Right cardiac atrium (tissue), 5 donors: ENCODE results near the gene KRTAP4-16. TPM values are rescaled to one million over a fixed set of nuclear protein-coding genes. Genes with fewer than 3 reads are reported as not detected.
"Not testable (repeated sequence)": the region's sequence is repeated elsewhere in the genome, so short reads cannot be mapped to it uniquely, and the experiment has no call there.

ENCODE experiments used
- ATAC-seq, 2 donors: fragments of 200-7000 bp; cut with Tn5 transposase; one replicate each; pipeline versions ENCODE4 v1.8.0 to v1.9.1; 2020; ENCODE audit warnings: moderate library complexity in 2 of 2, mild to moderate bottlenecking in 1 of 2
- DNase-seq, 3 donors: peaks; one replicate each; pipeline ENCODE4 v3.0.0-alpha.2; 2020
- H3K27ac ChIP-seq: one replicate; pipeline ENCODE4 v1.5.1; 2013; ENCODE audit warnings: mild to moderate bottlenecking, low read length, control low read depth, moderate library complexity
- H3K27me3 ChIP-seq: one replicate; pipeline ENCODE4 v1.6.1; 2013; ENCODE audit not compliant: control insufficient read depth, insufficient read depth
- H3K4me1 ChIP-seq: one replicate; pipeline ENCODE4 v1.6.1; 2013; ENCODE audit warnings: low read length; ENCODE audit not compliant: control insufficient read depth, insufficient read depth
- H3K4me3 ChIP-seq: one replicate; pipeline ENCODE4 v1.5.1; 2013; ENCODE audit warnings: low read length, control low read depth
- H3K9me3 ChIP-seq: one replicate; pipeline ENCODE4 v1.6.1; 2013; ENCODE audit warnings: low read length; ENCODE audit not compliant: control insufficient read depth
- whole genome bisulfite sequencing: extraction: QIAGEN DNeasy Blood & Tissue Kit; methylation state at CpG from one replicate; pipeline ENCODE4 v1.1.7; 2013; 5-methylcytosine and 5-hydroxymethylcytosine counted together
- intact Hi-C, 4 donors: fragments of 100-400 bp; cut with DNase I; formaldehyde crosslinking; loops; one replicate each; pipeline versions ENCODE4 v1.11.0 to v1.14.0; 2022 to 2023
- polyA plus RNA-seq: library from polyadenylated mRNA; stranded (reverse); fragments of 200-250 nt; gene quantifications from one replicate; pipeline ENCODE4 v1.2.3, GENCODE V29; 2013
- total RNA-seq, 4 donors: library from RNA; stranded (reverse); fragmentation: NEBNext Ultra II Directional; extraction: Animal tissue kit (Norgen Biotek cat#: 25700); gene quantifications; one replicate each; pipeline ENCODE4 v1.2.1, GENCODE V29; 2021
- donor health status: healthy with polysubstance abuse.
- donor health status: DM: no; HTN: yes; CAD: no.
- donor health status: DM: no; HTN: no; CAD: no.
- donor health status: DM: no; HTN: yes; CAD: no; lungs with severe emphysema.
- donor health status: DM: yes; HTN: yes; CAD: no.

KRTAP4-16 gene
- total and polyA plus RNA-seq, 5 donors, result not detected

- H3K27me3 ChIP-seq, H3K9me3 ChIP-seq, H3K27ac ChIP-seq, intact Hi-C loops, H3K4me1 ChIP-seq, ATAC-seq, DNase-seq, H3K4me3 ChIP-seq: not testable (repeated sequence)
- WGBS, result 39% methylated on average over 1 of the region's 6 CpGs
Observed at GRCh38 chr17:41055130-41055529, 46.9 kb downstream of the KRTAP4-16 start, which contains the start of gene KRTAP2-2. Gene KRTAP2-2, minus strand, starts transcription at chr17:41055230. Its CDS starts 19 bp downstream, at chr17:41055211.

DNA sequence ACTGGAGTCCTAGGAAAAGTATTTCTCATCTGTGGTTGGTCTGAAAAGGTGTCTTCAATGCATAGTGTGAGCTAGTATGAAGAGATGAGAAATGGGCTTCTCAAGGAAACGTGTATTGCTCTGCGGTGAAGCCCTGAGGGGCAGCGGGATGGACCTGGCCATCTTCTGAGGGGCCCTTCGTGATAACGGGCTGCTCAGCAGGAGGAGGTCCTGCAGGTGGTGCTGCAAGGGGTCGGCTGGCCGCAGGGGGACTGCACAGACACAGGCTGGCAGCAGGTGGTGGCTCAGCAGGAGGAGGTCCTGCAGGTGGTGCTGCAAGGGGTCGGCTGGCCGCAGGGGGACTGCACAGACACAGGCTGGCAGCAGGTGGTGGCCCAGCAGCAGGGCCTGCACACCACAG, 47.5 kb downstream of the KRTAP4-16 start:
- DNase-seq, H3K9me3 ChIP-seq, H3K4me1 ChIP-seq, H3K27ac ChIP-seq, H3K4me3 ChIP-seq, intact Hi-C loops, H3K27me3 ChIP-seq, ATAC-seq: not testable (repeated sequence)
- WGBS, result 66% methylated on average over 9 of the region's 9 CpGs

DNA sequence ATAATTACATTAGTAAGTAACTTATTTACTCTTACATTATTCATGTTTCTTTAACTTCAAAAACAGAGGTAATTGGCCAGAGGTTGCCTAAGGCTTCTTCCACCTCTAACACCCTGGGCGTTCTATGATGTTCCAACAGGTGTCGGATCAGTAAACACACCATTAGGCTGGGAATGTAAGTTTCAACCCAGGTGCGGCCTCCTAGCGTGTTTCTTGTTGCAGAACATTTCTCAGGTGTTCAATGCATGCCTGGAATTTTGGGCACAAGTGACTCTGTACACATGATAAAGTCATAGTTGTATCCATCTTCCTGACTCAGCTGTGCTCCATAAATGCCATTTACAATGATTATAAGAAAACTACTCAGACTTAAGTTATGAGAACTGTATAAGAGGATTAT, 48.0 kb downstream of the KRTAP4-16 start:
- 88% methylated on average over 4 of the region's 4 CpGs for WGBS
- Histone ChIP-seq H3K27me3 (peaks cover 3% of the 10 kb centered on the region), H3K4me3 (no peak overlapping the region), H3K9me3 (no peaks in the 10 kb centered on the region), H3K27ac (no peak overlapping the region), H3K4me1 (no peaks in the 10 kb centered on the region)
- DNase-seq (no peak), ATAC-seq (no peak)
- intact Hi-C loops, result no loop called here

- Histone ChIP-seq H3K27ac (no peak overlapping the region), H3K4me1 (no peaks in the 10 kb centered on the region), H3K27me3 (peaks cover 7% of the 10 kb centered on the region), H3K4me3 (no peak overlapping the region), H3K9me3 (no peaks in the 10 kb centered on the region)
- intact Hi-C loops, result no loop called here
- no peak for ATAC-seq
- DNase-seq, result no peak
Observed at GRCh38 chr17:41052566-41052965, 49.4 kb downstream of the KRTAP4-16 start.

Other genes with a start within 250 kb of the KRTAP4-16 start
Only the 30 nearest of the 39 such genes appear.
- gene KRT39, start 135.3 kb downstream of the KRTAP4-16 start, total RNA-seq, result not detected
- gene KRT39, start 135.3 kb downstream of the KRTAP4-16 start, polyA plus RNA-seq, result not detected
- gene KRT40, start 117.9 kb downstream of the KRTAP4-16 start, total RNA-seq, result not detected
- not detected for gene KRT40, start 117.9 kb downstream of the KRTAP4-16 start, polyA plus RNA-seq
- not detected for gene KRTAP3-3, start 108.0 kb downstream of the KRTAP4-16 start, total RNA-seq
- gene KRTAP3-3, start 108.0 kb downstream of the KRTAP4-16 start, polyA plus RNA-seq, result not detected
- gene KRTAP3-2, start 102.3 kb downstream of the KRTAP4-16 start, total RNA-seq, result not detected
- gene KRTAP3-2, start 102.3 kb downstream of the KRTAP4-16 start, polyA plus RNA-seq, result not detected
- not detected for gene KRTAP3-1, start 93.1 kb downstream of the KRTAP4-16 start, total RNA-seq
- gene KRTAP3-1, start 93.1 kb downstream of the KRTAP4-16 start, polyA plus RNA-seq, result not detected
- not detected for gene KRTAP1-5, start 75.0 kb downstream of the KRTAP4-16 start, total RNA-seq
- not detected for gene KRTAP1-5, start 75.0 kb downstream of the KRTAP4-16 start, polyA plus RNA-seq
- gene KRTAP1-4, start 72.0 kb downstream of the KRTAP4-16 start, total RNA-seq, result not detected
- gene KRTAP1-4, start 72.0 kb downstream of the KRTAP4-16 start, polyA plus RNA-seq, result not detected
- not detected for gene KRTAP1-3, start 67.3 kb downstream of the KRTAP4-16 start, total RNA-seq
- gene KRTAP1-3, start 67.3 kb downstream of the KRTAP4-16 start, polyA plus RNA-seq, result not detected
- gene KRTAP1-1, start 60.8 kb downstream of the KRTAP4-16 start, total RNA-seq, result not detected
- not detected for gene KRTAP1-1, start 60.8 kb downstream of the KRTAP4-16 start, polyA plus RNA-seq
- gene KRTAP2-1, start 54.9 kb downstream of the KRTAP4-16 start, total RNA-seq, result not detected
- not detected for gene KRTAP2-1, start 54.9 kb downstream of the KRTAP4-16 start, polyA plus RNA-seq
- gene KRTAP2-2, start 47.0 kb downstream of the KRTAP4-16 start, total RNA-seq, result not detected
- gene KRTAP2-2, start 47.0 kb downstream of the KRTAP4-16 start, polyA plus RNA-seq, result not detected
- not detected for gene KRTAP2-3, start 42.1 kb downstream of the KRTAP4-16 start, total RNA-seq
- gene KRTAP2-3, start 42.1 kb downstream of the KRTAP4-16 start, polyA plus RNA-seq, result not detected
- gene KRTAP2-4, start 36.3 kb downstream of the KRTAP4-16 start, total RNA-seq, result not detected
- not detected for gene KRTAP2-4, start 36.3 kb downstream of the KRTAP4-16 start, polyA plus RNA-seq
- gene KRTAP4-7, start 18.1 kb downstream of the KRTAP4-16 start, total RNA-seq, result not detected
- gene KRTAP4-7, start 18.1 kb downstream of the KRTAP4-16 start, polyA plus RNA-seq, result not detected
- gene KRTAP4-8, start 4.1 kb downstream of the KRTAP4-16 start, total RNA-seq, result not detected
- not detected for gene KRTAP4-8, start 4.1 kb downstream of the KRTAP4-16 start, polyA plus RNA-seq
- gene KRTAP4-9, start 3.2 kb upstream of the KRTAP4-16 start, total RNA-seq, result not detected
- gene KRTAP4-9, start 3.2 kb upstream of the KRTAP4-16 start, polyA plus RNA-seq, result not detected
- not detected for gene KRTAP4-11, start 16.2 kb upstream of the KRTAP4-16 start, total RNA-seq
- not detected for gene KRTAP4-11, start 16.2 kb upstream of the KRTAP4-16 start, polyA plus RNA-seq
- not detected for gene KRTAP4-12, start 22.0 kb upstream of the KRTAP4-16 start, total RNA-seq
- gene KRTAP4-12, start 22.0 kb upstream of the KRTAP4-16 start, polyA plus RNA-seq, result not detected
- gene KRTAP4-6, start 38.3 kb upstream of the KRTAP4-16 start, total RNA-seq, result not detected
- not detected for gene KRTAP4-6, start 38.3 kb upstream of the KRTAP4-16 start, polyA plus RNA-seq
- not detected for gene KRTAP4-5, start 47.6 kb upstream of the KRTAP4-16 start, total RNA-seq
- gene KRTAP4-5, start 47.6 kb upstream of the KRTAP4-16 start, polyA plus RNA-seq, result not detected
- gene KRTAP4-4, start 58.5 kb upstream of the KRTAP4-16 start, total RNA-seq, result not detected
- not detected for gene KRTAP4-4, start 58.5 kb upstream of the KRTAP4-16 start, polyA plus RNA-seq
- not detected for gene KRTAP4-3, start 66.0 kb upstream of the KRTAP4-16 start, total RNA-seq
- gene KRTAP4-3, start 66.0 kb upstream of the KRTAP4-16 start, polyA plus RNA-seq, result not detected
- gene KRTAP4-2, start 76.0 kb upstream of the KRTAP4-16 start, total RNA-seq, result not detected
- not detected for gene KRTAP4-2, start 76.0 kb upstream of the KRTAP4-16 start, polyA plus RNA-seq
- not detected for gene KRTAP4-1, start 82.7 kb upstream of the KRTAP4-16 start, total RNA-seq
- not detected for gene KRTAP4-1, start 82.7 kb upstream of the KRTAP4-16 start, polyA plus RNA-seq
- gene KRTAP9-1, start 87.7 kb upstream of the KRTAP4-16 start, total RNA-seq, result not detected
- not detected for gene KRTAP9-1, start 87.7 kb upstream of the KRTAP4-16 start, polyA plus RNA-seq
- not detected for gene KRTAP9-2, start 124.4 kb upstream of the KRTAP4-16 start, total RNA-seq
- gene KRTAP9-2, start 124.4 kb upstream of the KRTAP4-16 start, polyA plus RNA-seq, result not detected
- gene KRTAP9-3, start 130.2 kb upstream of the KRTAP4-16 start, total RNA-seq, result not detected
- gene KRTAP9-3, start 130.2 kb upstream of the KRTAP4-16 start, polyA plus RNA-seq, result not detected
- gene KRTAP9-8, start 135.8 kb upstream of the KRTAP4-16 start, total RNA-seq, result not detected
- gene KRTAP9-8, start 135.8 kb upstream of the KRTAP4-16 start, polyA plus RNA-seq, result not detected
- gene KRTAP9-4, start 147.5 kb upstream of the KRTAP4-16 start, total RNA-seq, result not detected
- gene KRTAP9-4, start 147.5 kb upstream of the KRTAP4-16 start, polyA plus RNA-seq, result not detected
- gene KRTAP9-9, start 153.2 kb upstream of the KRTAP4-16 start, total RNA-seq, result not detected
- gene KRTAP9-9, start 153.2 kb upstream of the KRTAP4-16 start, polyA plus RNA-seq, result not detected